DOHH2 (cell line): Measurements from ENCODE around the gene GSS.

Source experiments
- H3F3A ChIP-seq: fragments of 200-600 bp; sonication (generic), shearing (Covaris generic); 2 replicates; pipeline ENCODE4 v1.6.0; 2016; ENCODE audit warnings: antibody characterized with exemption, mild to moderate bottlenecking; ENCODE audit not compliant: control insufficient read depth, insufficient read depth
- H3K27ac ChIP-seq: fragments of 200-600 bp; sonication (generic); 2 replicates; pipeline ENCODE4 v1.5.1; 2014; ENCODE audit warnings: low read depth, mild to moderate bottlenecking, low read length, moderate library complexity
- H3K27me3 ChIP-seq: fragments of 200-600 bp; sonication (generic); 2 replicates; pipeline ENCODE4 v1.6.1; 2014; ENCODE audit warnings: mild to moderate bottlenecking, low read length, mixed read lengths; ENCODE audit not compliant: control insufficient read depth
- H3K36me3 ChIP-seq: fragments of 200-600 bp; sonication (generic); 2 replicates; pipeline ENCODE4 v1.6.1; 2014; ENCODE audit warnings: mild to moderate bottlenecking, low read length, moderate library complexity, mixed read lengths; ENCODE audit not compliant: control insufficient read depth
- H3K4me1 ChIP-seq: fragments of 200-600 bp; sonication (generic); 2 replicates; pipeline ENCODE4 v1.6.1; 2014; ENCODE audit warnings: mild to moderate bottlenecking, low read length, mixed read lengths; ENCODE audit not compliant: control insufficient read depth
- H3K4me2 ChIP-seq: fragments of 200-600 bp; sonication (generic); 2 replicates; pipeline ENCODE4 v1.6.0; 2014; ENCODE audit warnings: mild to moderate bottlenecking, low read length, moderate library complexity
- H3K4me3 ChIP-seq: fragments of 200-600 bp; sonication (generic); 2 replicates; pipeline ENCODE4 v1.5.1; 2014; ENCODE audit warnings: mild to moderate bottlenecking, low read length, mixed read lengths
- H3K79me2 ChIP-seq: fragments of 200-600 bp; sonication (generic); 2 replicates; pipeline ENCODE4 v1.6.1; 2014; ENCODE audit warnings: mild to moderate bottlenecking, low read length, mixed read lengths; ENCODE audit not compliant: control insufficient read depth
- H3K9me2 ChIP-seq: fragments of 200-600 bp; sonication (generic); replicated peaks from 2 replicates; pipeline ENCODE4 v1.6.1; 2014; ENCODE audit warnings: mild to moderate bottlenecking, low read length, mixed read lengths; ENCODE audit not compliant: control insufficient read depth
- H3K9me3 ChIP-seq: fragments of 200-600 bp; sonication (generic); 2 replicates; pipeline ENCODE4 v1.6.1; 2014; ENCODE audit warnings: antibody characterized with exemption, low read length, mixed read lengths; ENCODE audit not compliant: control insufficient read depth, insufficient read depth
- H4K20me1 ChIP-seq: fragments of 200-600 bp; sonication (generic); 2 replicates; pipeline ENCODE4 v1.6.0; 2014; ENCODE audit warnings: low read depth, mild to moderate bottlenecking, antibody characterized with exemption, low read length, moderate library complexity; ENCODE audit not compliant: control insufficient read depth, insufficient read depth
- CTCF ChIP-seq: fragments of 200-600 bp; sonication (generic); IDR thresholded peaks from one replicate; pipeline ENCODE4 v1.5.1; 2014; ENCODE audit warnings: antibody characterized with exemption, mild to moderate bottlenecking, low read depth, low read length; ENCODE audit not compliant: poor library complexity, severe bottlenecking
- EZH2phosphoT487 ChIP-seq: fragments of 200-600 bp; sonication (generic); IDR thresholded peaks from 2 replicates; pipeline ENCODE4 v1.6.1; 2017; ENCODE audit warnings: borderline replicate concordance, mild to moderate bottlenecking, antibody characterized with exemption, low read length, moderate library complexity, mixed read lengths

Gene GSS

GRCh38 chr20:34943808-34944567, 11.6 kb downstream of the GSS start:
- no peak overlapping the region for H3K4me2 ChIP-seq
- TF ChIP-seq CTCF (no peak), EZH2phosphoT487 (no peak)
- H3F3A ChIP-seq = no peaks in the 10 kb centered on the region
- H3K27ac ChIP-seq = no peak overlapping the region
- no peak overlapping the region for H3K4me3 ChIP-seq
- H3K9me2 ChIP-seq = no peaks in the 10 kb centered on the region
- no peaks in the 10 kb centered on the region for H3K79me2 ChIP-seq
- no peaks in the 10 kb centered on the region for H3K9me3 ChIP-seq
- peaks cover 34% of the 10 kb centered on the region for H3K36me3 ChIP-seq
- H4K20me1 ChIP-seq = no peaks in the 10 kb centered on the region
- H3K4me1 ChIP-seq = no peaks in the 10 kb centered on the region
- no peaks in the 10 kb centered on the region for H3K27me3 ChIP-seq

GRCh38 chr20:34942301-34942700, 13.3 kb downstream of the GSS start:
- Histone ChIP-seq H3K79me2 (no peaks in the 10 kb centered on the region), H3K36me3 (peaks cover 38% of the 10 kb centered on the region)

GRCh38 chr20:34941226-34941625, 14.4 kb downstream of the GSS start:
- H3K27me3 ChIP-seq = no peaks in the 10 kb centered on the region
- no peak overlapping the region for H3K4me2 ChIP-seq
- H4K20me1 ChIP-seq = no peaks in the 10 kb centered on the region
- TF ChIP-seq EZH2phosphoT487 = no peak
- TF ChIP-seq CTCF = no peak
- H3K4me3 ChIP-seq = no peak overlapping the region
- no peaks in the 10 kb centered on the region for H3F3A ChIP-seq
- H3K27ac ChIP-seq = no peak overlapping the region
- no peaks in the 10 kb centered on the region for H3K79me2 ChIP-seq
- H3K9me3 ChIP-seq = no peaks in the 10 kb centered on the region
- no peaks in the 10 kb centered on the region for H3K9me2 ChIP-seq
- no peaks in the 10 kb centered on the region for H3K4me1 ChIP-seq
- H3K36me3 ChIP-seq = peaks cover 37% of the 10 kb centered on the region

More at GRCh38 chr20:34942301-34942700, 13.3 kb downstream of the GSS start:
- H4K20me1 ChIP-seq = no peaks in the 10 kb centered on the region
- no peak for TF ChIP-seq CTCF
- TF ChIP-seq EZH2phosphoT487 = no peak
- no peak overlapping the region for H3K4me3 ChIP-seq
- H3K9me2 ChIP-seq = no peaks in the 10 kb centered on the region
- H3F3A ChIP-seq = no peaks in the 10 kb centered on the region
- no peaks in the 10 kb centered on the region for H3K27me3 ChIP-seq
- H3K9me3 ChIP-seq = no peaks in the 10 kb centered on the region
- no peaks in the 10 kb centered on the region for H3K4me1 ChIP-seq
- H3K27ac ChIP-seq = no peak overlapping the region
- H3K4me2 ChIP-seq = no peak overlapping the region
